Right lobe of liver (tissue), 4 donors: ENCODE results near the gene PHAF1.

Source experiments
- CTCF ChIP-seq, 4 donors: fragments of 200-600 bp in 3 of 4; fragments of 450-650 bp in 1 of 4; IDR thresholded peaks; one replicate each; pipeline versions ENCODE4 v1.5.1 to v1.8.0; 2016 to 2022; ENCODE audit warnings: antibody characterized with exemption in 4 of 4, mild to moderate bottlenecking in 2 of 4
- POLR2A ChIP-seq: fragments of 450-650 bp; IDR thresholded peaks from one replicate; pipeline ENCODE4 v1.6.1; 2017; ENCODE audit warnings: antibody characterized with exemption, mild to moderate bottlenecking
- donor health status: DM: no; HTN: no; CAD: no.
- donor health status: DM: no; HTN: no; CAD: no.
- donor health status: DM: no; HTN: yes; CAD: no.

GRCh38 chr16:67108931-67109406 is 772 bp upstream of the PHAF1 start:
- no peak for TF ChIP-seq POLR2A
- TF ChIP-seq CTCF (IDR thresholded peaks at IDR 0.05): no peak
